Measurements from ENCODE around the gene MATN4.

Gene MATN4

DNA sequence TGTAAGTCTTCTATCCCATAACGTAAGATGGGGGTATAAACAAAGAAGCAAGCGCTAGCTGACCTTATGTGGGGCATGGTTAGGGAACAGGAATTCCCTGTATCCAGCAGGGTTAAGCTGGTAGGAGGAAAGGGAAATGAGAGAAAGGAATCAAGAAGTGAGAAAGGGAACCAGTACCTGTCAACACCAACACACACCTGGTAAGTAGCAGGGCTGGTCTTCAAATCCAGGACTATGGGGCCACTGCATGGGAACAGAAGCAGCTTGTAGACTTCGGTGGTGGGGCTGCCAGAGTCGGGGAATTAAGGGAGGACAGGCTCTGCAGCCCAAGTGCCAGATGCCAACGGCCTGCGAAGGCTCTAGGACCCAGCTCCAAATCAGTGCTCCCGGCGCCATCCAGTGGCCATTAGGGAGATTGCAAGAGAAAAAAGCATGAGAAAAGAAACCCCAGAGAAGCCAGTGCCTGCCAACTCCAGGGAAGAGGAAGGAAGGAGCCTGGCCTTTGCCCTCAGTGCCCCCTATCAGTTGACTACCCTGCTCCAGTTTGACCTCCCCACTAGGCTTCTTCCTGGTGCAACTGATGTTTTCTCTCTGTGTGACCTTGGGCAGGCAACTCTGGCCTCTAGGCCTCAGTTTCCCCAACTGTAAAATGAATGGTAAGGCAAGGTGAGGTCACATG lies 17.3 kb downstream of the MATN4 start:
- DNase-seq (ENCODE audit: low spot score): peak; percentile 56

- no peak for DNase-seq (ENCODE audit: low spot score)
These were observed 18.0 kb downstream of the MATN4 start for GRCh38 chr20:45289942-45290676.

DNA sequence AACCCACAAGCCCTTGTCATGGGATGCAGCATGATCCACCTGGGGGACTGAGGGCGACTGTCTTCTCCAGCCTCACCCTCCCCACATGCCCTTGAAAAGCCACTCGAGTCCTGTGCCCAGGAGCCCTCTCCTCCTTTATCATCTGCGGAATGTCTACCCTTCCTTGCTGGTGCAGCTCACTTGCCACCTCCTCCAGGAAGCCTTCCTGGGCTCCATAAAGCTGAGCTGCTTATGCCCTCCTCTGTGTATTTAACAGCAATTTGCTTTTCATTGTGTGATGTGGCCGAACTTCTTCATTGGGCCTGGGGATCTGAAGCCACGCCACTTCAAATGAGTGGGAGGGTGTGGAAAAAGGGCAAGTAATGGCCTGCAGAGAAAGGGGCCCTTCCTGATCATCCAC lies 19.2 kb downstream of the MATN4 start:
- no peak for DNase-seq (ENCODE audit: low spot score)

GRCh38 chr20:45288376-45288775 lies 19.7 kb downstream of the MATN4 start:
- no peak for DNase-seq (ENCODE audit: low spot score)

- DNase-seq (ENCODE audit: low spot score): no peak
These were observed 24.5 kb downstream of the MATN4 start for GRCh38 chr20:45283551-45284057.

- no peak for DNase-seq (ENCODE audit: low spot score)
These were observed 25.2 kb downstream of the MATN4 start for GRCh38 chr20:45282700-45283550.

DNA sequence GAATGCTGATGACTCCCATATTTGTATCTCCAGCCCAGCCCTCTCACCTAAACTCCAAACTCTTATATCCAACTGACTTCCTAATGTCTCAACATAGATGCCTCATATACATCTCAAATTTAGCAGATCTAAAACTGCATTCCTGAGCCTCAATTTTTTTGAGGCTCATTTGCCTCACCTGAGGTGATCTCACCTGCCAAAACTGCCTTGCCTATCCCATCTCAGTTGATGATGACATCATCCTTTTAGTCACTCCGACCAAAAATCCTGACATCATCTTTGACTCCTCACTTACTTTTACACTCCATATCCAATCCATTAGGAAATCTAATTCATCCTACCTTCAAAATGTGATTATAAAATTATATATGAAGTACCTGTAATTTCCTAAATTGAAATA lies 28.1 kb downstream of the MATN4 start:
- no peak for DNase-seq (ENCODE audit: low spot score)

DNA sequence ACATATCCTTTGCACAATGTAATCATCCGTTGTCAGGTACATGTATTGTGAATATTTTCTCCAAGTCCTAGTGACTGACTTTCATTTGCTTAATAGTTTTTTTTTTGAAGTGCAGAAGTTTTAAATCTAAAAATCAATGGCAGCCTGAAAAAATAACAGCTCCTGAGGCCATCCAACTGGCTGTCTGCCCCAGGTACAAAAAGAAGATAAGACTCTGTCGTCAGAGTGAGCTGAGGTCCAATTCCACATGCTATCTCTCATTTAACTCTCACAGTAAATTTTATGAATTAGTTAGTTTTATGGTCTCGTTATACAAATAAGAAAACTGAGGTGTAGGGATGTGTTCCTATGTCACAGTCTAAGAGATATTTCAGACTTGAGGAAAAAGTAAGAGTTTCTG lies 32.8 kb downstream of the MATN4 start:
- DNase-seq (ENCODE audit: low spot score): no peak

DNA sequence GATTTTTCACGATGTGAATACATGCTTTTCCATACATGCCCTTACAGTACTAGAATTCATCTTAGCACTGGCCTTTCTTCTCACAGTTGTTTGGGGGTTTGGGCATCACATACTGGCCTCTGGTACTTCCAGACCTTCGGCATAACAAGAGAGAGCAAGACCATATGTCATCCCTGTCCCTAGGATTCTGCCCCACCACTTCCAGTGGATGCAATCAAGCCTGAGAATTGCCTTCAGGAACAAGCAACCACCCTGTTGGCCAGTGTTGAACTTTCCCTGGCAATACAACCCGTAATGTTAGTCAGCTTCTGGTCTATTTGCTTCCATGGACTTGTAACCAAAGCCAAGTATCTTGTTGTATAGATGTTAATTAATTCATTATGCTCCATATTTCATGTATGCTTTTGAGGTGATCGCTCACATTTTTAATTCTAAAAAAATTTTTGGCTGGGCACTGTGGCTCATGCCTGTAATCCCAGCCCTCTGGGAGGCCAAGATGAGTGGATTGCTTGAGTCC lies 38.3 kb downstream of the MATN4 start:
- DNase-seq (ENCODE audit: low spot score): no peak

GRCh38 chr20:45269056-45269455 lies 39.0 kb downstream of the MATN4 start:
- DNase-seq (ENCODE audit: low spot score): no peak

- no peak for DNase-seq (ENCODE audit: low spot score)
These were observed 39.6 kb downstream of the MATN4 start for GRCh38 chr20:45268531-45268930.

DNA sequence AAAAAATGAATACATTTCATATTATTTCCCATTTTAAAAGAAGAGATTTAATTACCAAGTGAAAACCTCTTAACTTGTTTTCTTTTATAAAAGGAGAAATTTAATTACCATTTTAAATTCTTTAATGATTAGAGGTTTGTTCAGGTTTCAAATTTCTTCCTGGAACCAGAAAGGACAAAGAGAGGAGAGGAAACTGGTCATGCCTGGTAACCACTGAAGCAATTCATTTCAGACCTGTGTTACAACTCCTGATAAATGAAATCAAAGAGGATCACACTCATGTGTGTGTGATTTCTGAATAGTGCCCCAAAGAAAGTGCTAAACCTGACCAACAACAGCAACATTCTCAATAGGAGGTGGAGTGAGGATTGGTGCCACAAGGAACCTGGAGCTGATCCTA lies 41.1 kb downstream of the MATN4 start:
- no peak for DNase-seq (ENCODE audit: low spot score)

DNA sequence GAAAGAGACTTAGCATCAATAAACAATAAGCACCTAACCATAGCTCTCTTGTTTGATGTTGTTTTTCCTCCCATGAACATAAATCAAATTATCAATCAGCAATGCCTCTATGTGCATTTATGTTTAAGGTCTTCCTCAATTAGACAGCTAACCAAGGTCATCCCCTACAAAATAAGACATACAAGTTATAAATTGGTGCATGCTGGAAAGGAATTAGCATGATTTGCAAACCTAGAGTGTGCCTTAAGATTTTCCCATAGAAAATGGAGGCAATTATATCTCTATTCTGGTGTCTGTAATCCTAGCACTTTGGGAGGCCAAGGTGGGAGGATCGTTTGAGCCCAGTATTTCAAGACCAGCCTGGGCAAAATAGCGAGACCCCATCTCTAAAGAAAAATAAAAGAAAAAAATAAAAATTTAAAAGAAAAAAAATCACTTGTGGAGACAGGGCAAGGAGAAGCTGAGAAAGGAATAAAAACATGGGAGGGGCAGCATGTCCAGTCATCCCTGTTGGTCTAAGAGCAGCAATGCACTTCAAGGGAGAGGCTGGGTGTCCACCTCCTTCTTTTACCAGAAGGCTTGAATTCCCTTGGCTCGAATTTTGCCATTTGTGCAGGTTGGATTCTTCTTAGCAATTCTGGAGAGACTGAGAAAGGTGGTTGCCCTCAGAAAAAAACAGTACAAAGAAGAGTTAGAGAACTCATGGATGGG lies 44.4 kb downstream of the MATN4 start:
- no peak for DNase-seq (ENCODE audit: low spot score)

GRCh38 chr20:45258664-45259063 lies 49.4 kb downstream of the MATN4 start:
- DNase-seq (ENCODE audit: low spot score): no peak

GRCh38 chr20:45258259-45258658 lies 49.8 kb downstream of the MATN4 start:
- DNase-seq (ENCODE audit: low spot score): no peak

GRCh38 chr20:45257711-45258110 lies 50.4 kb downstream of the MATN4 start:
- DNase-seq (ENCODE audit: low spot score): no peak

DNA sequence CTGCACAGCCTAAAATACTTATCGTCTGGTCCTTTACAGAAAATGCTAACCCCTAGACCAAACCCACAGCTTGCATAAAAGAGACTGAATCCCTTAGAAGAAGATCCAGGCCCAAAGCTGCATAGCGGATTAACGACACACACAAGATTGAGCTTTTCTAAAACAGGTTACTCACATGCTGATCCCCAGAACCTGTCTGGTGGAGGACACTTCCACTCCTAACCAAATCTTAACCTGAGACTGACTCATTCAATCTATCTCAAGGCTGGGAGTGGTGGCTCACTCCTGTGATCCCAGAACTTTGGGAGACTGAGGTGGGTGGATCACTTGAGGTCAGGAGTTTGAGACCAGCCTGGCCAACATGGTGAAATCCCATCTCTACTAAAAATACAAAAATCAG lies 50.9 kb downstream of the MATN4 start:
- DNase-seq (ENCODE audit: low spot score): no peak

- DNase-seq (ENCODE audit: low spot score): no peak
These were observed 53.5 kb downstream of the MATN4 start, which contains the start of gene SLPI for GRCh38 chr20:45254383-45255262. Gene SLPI, minus strand, starts transcription at chr20:45254564. Its CDS starts 21 bp downstream, at chr20:45254543.

GRCh38 chr20:45253261-45253660 lies 54.8 kb downstream of the MATN4 start:
- DNase-seq (ENCODE audit: low spot score): no peak

DNA sequence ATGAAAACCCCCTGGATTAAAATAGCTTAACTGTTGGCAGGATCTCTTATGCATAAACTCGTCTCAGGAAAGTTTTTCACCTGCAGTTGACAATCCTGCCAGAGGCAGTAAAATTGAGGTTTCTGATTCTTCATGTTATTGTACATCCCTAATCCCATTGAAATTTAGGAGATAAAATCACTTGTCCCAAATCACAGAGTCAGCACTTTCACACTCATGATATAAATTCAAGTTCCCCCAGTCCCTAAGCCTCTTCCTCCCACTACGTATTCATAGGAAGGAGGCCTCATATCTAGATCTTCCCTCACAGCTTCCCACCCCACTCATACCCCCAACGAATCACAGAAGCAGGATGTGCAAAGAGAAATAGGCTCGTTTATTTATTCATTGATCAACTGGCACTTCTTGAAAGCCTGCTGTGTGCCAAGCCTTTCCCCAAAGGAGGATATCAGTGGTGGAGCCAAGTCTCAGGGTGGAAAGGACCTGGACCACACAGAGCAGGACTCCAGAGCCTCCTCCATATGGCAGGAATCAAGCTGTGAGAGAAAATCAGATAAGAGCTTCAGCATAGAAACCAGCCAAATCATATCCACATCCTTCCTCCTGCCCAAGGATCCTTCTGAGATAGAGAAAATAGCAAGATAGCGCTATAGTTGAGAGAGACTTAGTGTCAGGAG lies 56.1 kb downstream of the MATN4 start:
- no peak for DNase-seq (ENCODE audit: low spot score)
